DOHH2 (cell line): ENCODE data around the gene TFCP2L1.
"Not testable (repeated sequence)": the region's sequence is repeated elsewhere in the genome, so short reads cannot be mapped to it uniquely, and the experiment has no call there.

Experiments used
- H3F3A ChIP-seq: fragments of 200-600 bp; sonication (generic), shearing (Covaris generic); 2 replicates; pipeline ENCODE4 v1.6.0; 2016; ENCODE audit warnings: antibody characterized with exemption, mild to moderate bottlenecking; ENCODE audit not compliant: control insufficient read depth, insufficient read depth
- H3K27ac ChIP-seq: fragments of 200-600 bp; sonication (generic); 2 replicates; pipeline ENCODE4 v1.5.1; 2014; ENCODE audit warnings: low read depth, mild to moderate bottlenecking, low read length, moderate library complexity
- H3K27me3 ChIP-seq: fragments of 200-600 bp; sonication (generic); 2 replicates; pipeline ENCODE4 v1.6.1; 2014; ENCODE audit warnings: mild to moderate bottlenecking, low read length, mixed read lengths; ENCODE audit not compliant: control insufficient read depth
- H3K36me3 ChIP-seq: fragments of 200-600 bp; sonication (generic); 2 replicates; pipeline ENCODE4 v1.6.1; 2014; ENCODE audit warnings: mild to moderate bottlenecking, low read length, moderate library complexity, mixed read lengths; ENCODE audit not compliant: control insufficient read depth
- H3K4me1 ChIP-seq: fragments of 200-600 bp; sonication (generic); 2 replicates; pipeline ENCODE4 v1.6.1; 2014; ENCODE audit warnings: mild to moderate bottlenecking, low read length, mixed read lengths; ENCODE audit not compliant: control insufficient read depth
- H3K4me2 ChIP-seq: fragments of 200-600 bp; sonication (generic); 2 replicates; pipeline ENCODE4 v1.6.0; 2014; ENCODE audit warnings: mild to moderate bottlenecking, low read length, moderate library complexity
- H3K4me3 ChIP-seq: fragments of 200-600 bp; sonication (generic); 2 replicates; pipeline ENCODE4 v1.5.1; 2014; ENCODE audit warnings: mild to moderate bottlenecking, low read length, mixed read lengths
- H3K79me2 ChIP-seq: fragments of 200-600 bp; sonication (generic); 2 replicates; pipeline ENCODE4 v1.6.1; 2014; ENCODE audit warnings: mild to moderate bottlenecking, low read length, mixed read lengths; ENCODE audit not compliant: control insufficient read depth
- H3K9me2 ChIP-seq: fragments of 200-600 bp; sonication (generic); replicated peaks from 2 replicates; pipeline ENCODE4 v1.6.1; 2014; ENCODE audit warnings: mild to moderate bottlenecking, low read length, mixed read lengths; ENCODE audit not compliant: control insufficient read depth
- H3K9me3 ChIP-seq: fragments of 200-600 bp; sonication (generic); 2 replicates; pipeline ENCODE4 v1.6.1; 2014; ENCODE audit warnings: antibody characterized with exemption, low read length, mixed read lengths; ENCODE audit not compliant: control insufficient read depth, insufficient read depth
- H4K20me1 ChIP-seq: fragments of 200-600 bp; sonication (generic); 2 replicates; pipeline ENCODE4 v1.6.0; 2014; ENCODE audit warnings: low read depth, mild to moderate bottlenecking, antibody characterized with exemption, low read length, moderate library complexity; ENCODE audit not compliant: control insufficient read depth, insufficient read depth
- EZH2phosphoT487 ChIP-seq: fragments of 200-600 bp; sonication (generic); IDR thresholded peaks from 2 replicates; pipeline ENCODE4 v1.6.1; 2017; ENCODE audit warnings: borderline replicate concordance, mild to moderate bottlenecking, antibody characterized with exemption, low read length, moderate library complexity, mixed read lengths
- TF ChIP-seq, protein P1 (sequence below): fragments of 200-600 bp; sonication (generic); IDR thresholded peaks from one replicate; pipeline ENCODE4 v1.5.1; 2014; ENCODE audit warnings: antibody characterized with exemption, mild to moderate bottlenecking, low read depth, low read length; ENCODE audit not compliant: poor library complexity, severe bottlenecking

TFCP2L1 gene, protein sequence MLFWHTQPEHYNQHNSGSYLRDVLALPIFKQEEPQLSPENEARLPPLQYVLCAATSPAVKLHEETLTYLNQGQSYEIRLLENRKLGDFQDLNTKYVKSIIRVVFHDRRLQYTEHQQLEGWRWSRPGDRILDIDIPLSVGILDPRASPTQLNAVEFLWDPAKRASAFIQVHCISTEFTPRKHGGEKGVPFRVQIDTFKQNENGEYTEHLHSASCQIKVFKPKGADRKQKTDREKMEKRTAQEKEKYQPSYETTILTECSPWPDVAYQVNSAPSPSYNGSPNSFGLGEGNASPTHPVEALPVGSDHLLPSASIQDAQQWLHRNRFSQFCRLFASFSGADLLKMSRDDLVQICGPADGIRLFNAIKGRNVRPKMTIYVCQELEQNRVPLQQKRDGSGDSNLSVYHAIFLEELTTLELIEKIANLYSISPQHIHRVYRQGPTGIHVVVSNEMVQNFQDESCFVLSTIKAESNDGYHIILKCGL

DNA sequence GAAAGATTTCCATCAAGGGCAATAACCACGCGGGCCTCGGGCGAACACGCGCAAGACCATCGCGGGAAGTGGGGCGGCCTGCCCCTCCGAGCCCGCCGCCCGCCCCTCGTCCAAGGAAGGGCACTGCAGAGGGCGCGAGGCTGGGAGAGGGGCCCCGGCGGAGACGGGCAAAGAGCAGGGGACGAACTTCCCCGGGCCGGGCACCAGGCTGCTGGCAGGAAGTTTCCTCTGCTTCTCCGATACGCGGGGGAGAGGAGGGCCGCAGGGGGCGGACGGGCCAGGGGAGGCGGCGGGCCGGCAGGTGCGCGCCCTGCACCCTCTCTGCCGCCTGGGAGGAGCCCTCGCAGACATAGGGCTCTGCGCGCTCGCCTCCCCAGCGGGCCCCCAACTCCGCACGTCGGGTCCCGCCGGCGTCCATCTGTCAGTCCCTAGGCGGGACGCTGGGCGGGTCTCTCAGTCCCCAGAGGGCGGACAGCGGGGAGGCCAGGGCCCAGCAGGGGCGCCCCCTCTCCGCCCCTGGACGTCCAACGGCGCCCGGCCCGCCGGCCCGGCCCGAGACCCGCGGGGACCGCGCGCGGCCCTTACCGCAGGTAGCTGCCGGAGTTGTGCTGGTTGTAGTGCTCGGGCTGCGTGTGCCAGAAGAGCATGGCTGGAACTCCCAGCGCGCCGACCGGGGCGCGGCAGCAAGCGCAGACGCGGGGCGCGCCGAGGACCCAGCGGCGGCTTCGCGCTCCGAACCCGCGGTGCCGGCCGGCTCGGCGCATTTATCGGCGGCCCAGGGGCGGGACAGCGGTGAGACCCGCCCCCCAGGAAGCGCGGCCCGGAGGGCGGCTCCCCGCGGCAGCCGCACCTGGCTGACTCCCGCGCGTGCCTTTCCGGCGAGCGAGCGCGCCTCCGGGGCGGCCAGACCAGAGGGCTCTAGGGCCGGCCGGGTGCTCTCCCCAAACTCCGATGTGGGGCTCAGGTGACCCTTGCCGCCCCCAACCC lies at the start of gene TFCP2L1:
Gene TFCP2L1, minus strand, starts transcription at position 740 of the 987 bp plus-strand sequence. Its CDS starts 93 bp downstream, at position 647.
- TF ChIP-seq, protein P1, sequence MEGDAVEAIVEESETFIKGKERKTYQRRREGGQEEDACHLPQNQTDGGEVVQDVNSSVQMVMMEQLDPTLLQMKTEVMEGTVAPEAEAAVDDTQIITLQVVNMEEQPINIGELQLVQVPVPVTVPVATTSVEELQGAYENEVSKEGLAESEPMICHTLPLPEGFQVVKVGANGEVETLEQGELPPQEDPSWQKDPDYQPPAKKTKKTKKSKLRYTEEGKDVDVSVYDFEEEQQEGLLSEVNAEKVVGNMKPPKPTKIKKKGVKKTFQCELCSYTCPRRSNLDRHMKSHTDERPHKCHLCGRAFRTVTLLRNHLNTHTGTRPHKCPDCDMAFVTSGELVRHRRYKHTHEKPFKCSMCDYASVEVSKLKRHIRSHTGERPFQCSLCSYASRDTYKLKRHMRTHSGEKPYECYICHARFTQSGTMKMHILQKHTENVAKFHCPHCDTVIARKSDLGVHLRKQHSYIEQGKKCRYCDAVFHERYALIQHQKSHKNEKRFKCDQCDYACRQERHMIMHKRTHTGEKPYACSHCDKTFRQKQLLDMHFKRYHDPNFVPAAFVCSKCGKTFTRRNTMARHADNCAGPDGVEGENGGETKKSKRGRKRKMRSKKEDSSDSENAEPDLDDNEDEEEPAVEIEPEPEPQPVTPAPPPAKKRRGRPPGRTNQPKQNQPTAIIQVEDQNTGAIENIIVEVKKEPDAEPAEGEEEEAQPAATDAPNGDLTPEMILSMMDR: no peak
- no peak for TF ChIP-seq EZH2phosphoT487
- Histone ChIP-seq H3K4me2 (peak within 1 kb of the TSS; percentile 19; the same call in 1 of the 2 replicates), H3K9me3 (no peaks in the 10 kb centered on the region), H3K4me1 (peaks cover 4% of the 10 kb centered on the region), H3K4me3 (no peak within 1 kb of the TSS), H3K36me3 (no peaks in the 10 kb centered on the region), H3K27ac (no peak within 1 kb of the TSS), H3K27me3 (peaks cover 5% of the 10 kb centered on the region; the same call in 1 of the 2 replicates), H4K20me1 (no peaks in the 10 kb centered on the region), H3K9me2 (no peaks in the 10 kb centered on the region), H3F3A (no peaks in the 10 kb centered on the region), H3K79me2 (no peaks in the 10 kb centered on the region)

DNA sequence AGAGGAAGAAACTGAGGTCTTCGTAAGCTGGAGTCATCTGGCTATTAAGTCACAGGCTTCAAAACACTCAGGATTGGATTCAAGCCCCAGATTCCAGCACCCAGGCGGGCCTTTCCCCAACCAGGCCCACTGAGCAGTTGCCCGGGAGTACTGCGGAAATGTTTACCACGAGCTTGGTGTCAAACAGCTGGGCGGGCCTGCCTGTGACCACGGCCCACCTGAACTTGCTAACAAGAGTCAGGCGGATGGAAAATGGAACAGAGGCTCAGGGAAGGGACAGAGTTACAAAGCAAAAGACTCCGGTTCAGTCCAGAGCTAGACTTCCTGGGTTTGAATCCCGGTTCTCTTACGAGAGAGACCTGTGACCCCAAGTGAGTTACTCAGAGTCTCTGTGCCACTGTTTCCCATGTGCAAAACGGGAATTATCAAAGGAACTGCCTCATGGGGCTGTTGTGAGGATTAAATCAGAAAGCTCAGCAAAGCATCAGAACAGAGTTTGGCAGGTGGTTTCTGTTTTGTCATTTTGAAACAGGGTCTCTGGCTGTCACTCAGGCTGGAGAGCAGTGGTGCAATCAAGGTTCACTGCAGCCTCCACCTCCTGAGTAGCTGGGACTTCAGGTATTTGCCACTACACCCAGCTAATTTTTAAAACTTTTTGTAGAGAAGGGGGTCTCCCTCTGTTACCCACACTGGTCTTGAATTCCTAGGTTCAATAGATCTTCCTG lies 49.0 kb upstream of the TFCP2L1 start:
- no peak overlapping the region for H3K4me3 ChIP-seq

DNA sequence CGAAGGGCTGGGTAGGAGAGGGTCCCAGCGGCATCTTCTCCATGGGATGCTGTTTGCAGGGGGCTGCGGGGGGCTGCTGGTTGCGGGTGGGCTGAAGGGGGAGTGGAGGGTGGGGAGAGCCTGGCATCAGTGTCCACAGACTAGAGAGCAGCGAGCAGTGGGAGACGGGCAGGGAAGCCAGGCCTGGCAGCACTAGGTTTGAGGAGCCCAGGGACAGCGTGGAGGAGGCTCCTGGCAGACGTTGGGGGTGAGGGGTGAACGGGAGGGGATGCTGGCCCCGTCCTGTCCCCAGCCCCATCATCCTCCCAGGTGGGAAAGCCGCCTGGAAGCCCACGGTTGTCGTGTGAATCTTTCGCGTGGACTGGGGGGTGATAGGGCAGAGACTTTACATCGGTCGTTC lies 48.2 kb upstream of the TFCP2L1 start:
- H3K36me3 ChIP-seq: no peaks in the 10 kb centered on the region
- no peak for TF ChIP-seq EZH2phosphoT487
- TF ChIP-seq, protein P1: no peak
- no peak overlapping the region for H3K4me2 ChIP-seq
- H3K79me2 ChIP-seq: no peaks in the 10 kb centered on the region
- H3K9me2 ChIP-seq: no peaks in the 10 kb centered on the region
- no peaks in the 10 kb centered on the region; the same call in 1 of the 2 replicates for H3K27me3 ChIP-seq
- no peaks in the 10 kb centered on the region for H3K9me3 ChIP-seq
- H4K20me1 ChIP-seq: no peaks in the 10 kb centered on the region
- no peaks in the 10 kb centered on the region for H3K4me1 ChIP-seq
- H3K4me3 ChIP-seq: no peak overlapping the region
- no peak overlapping the region for H3K27ac ChIP-seq
- no peaks in the 10 kb centered on the region for H3F3A ChIP-seq

More for the DNA sequence above, 49.0 kb upstream of the TFCP2L1 start:
- no peaks in the 10 kb centered on the region for H3K27me3 ChIP-seq
- H3K9me3 ChIP-seq: no peaks in the 10 kb centered on the region
- H3K4me2 ChIP-seq: no peak overlapping the region
- H3F3A ChIP-seq: no peaks in the 10 kb centered on the region
- H3K79me2 ChIP-seq: no peaks in the 10 kb centered on the region
- no peaks in the 10 kb centered on the region for H3K4me1 ChIP-seq
- H3K27ac ChIP-seq: no peak overlapping the region
- H3K36me3 ChIP-seq: no peaks in the 10 kb centered on the region
- no peaks in the 10 kb centered on the region for H4K20me1 ChIP-seq
- H3K9me2 ChIP-seq: no peaks in the 10 kb centered on the region
- TF ChIP-seq EZH2phosphoT487: no peak
- TF ChIP-seq, protein P1: no peak

DNA sequence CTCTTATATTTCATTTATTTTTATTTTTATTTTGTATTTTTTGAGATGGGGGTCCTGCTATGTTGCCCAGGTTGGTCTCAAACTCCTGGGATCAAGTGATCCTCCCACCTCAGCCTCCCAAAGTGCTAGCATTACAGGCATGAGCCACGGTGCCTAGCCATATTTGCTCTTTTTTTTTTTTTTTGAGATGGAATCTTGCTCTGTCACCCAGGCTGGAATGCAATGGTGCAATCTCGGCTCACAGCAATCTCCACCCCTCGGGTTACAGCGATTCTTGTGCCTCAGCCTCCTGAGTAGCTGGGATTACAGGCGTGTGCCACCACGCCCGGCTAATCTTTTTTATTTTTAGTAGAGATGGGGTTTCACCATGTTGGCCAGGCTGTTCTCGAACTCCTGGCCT lies 46.3 kb upstream of the TFCP2L1 start:
- H3F3A ChIP-seq, H3K4me1 ChIP-seq, H3K9me3 ChIP-seq, H3K9me2 ChIP-seq, H3K36me3 ChIP-seq, H4K20me1 ChIP-seq, H3K4me3 ChIP-seq, H3K4me2 ChIP-seq, H3K79me2 ChIP-seq, H3K27ac ChIP-seq, H3K27me3 ChIP-seq: not testable (repeated sequence)
